Cardiac muscle cell (in vitro differentiated cells and primary cell): ENCODE measurements around the gene SLC6A4. TPM values are rescaled to one million over a fixed set of nuclear protein-coding genes. Genes with fewer than 3 reads are reported as not detected.
"Not testable (repeated sequence)": the region's sequence is repeated elsewhere in the genome, so short reads cannot be mapped to it uniquely, and the experiment has no call there.

Source experiments
- DNase-seq, 2 donors: peaks; one replicate each; pipeline versions ENCODE4 v3.0.0 to v3.0.0-alpha.2; 2010 to 2017; ENCODE audit warnings: low read depth in 1 of 2, low spot score in 1 of 2
- H3K27ac ChIP-seq: fragments of 200-600 bp; sonication (generic); 2 replicates; pipeline ENCODE4 v1.5.1; 2016
- H3K27me3 ChIP-seq: fragments of 200-600 bp; sonication (generic); 2 replicates; pipeline ENCODE4 v1.6.0; 2016; ENCODE audit warnings: control low read depth
- H3K36me3 ChIP-seq: fragments of 200-600 bp; sonication (generic); 2 replicates; pipeline ENCODE4 v1.5.1; 2016; ENCODE audit warnings: control low read depth
- H3K4me1 ChIP-seq: fragments of 200-600 bp; sonication (generic); 2 replicates; pipeline ENCODE4 v1.8.1; 2017; ENCODE audit warnings: low read depth, mild to moderate bottlenecking, mixed run types
- H3K4me3 ChIP-seq: fragments of 200-600 bp; sonication (generic); 2 replicates; pipeline ENCODE4 v1.5.1; 2016; ENCODE audit warnings: mild to moderate bottlenecking
- H3K9me3 ChIP-seq: fragments of 200-600 bp; sonication (generic); 2 replicates; pipeline ENCODE4 v1.5.1; 2017; ENCODE audit warnings: low read depth, mild to moderate bottlenecking, control low read depth
- polyA plus RNA-seq: library from polyadenylated mRNA; unstranded; fragments of >200 nt; fragmentation: Nextera tagmentation; extraction: Ambion mirVana; gene quantifications from 2 replicates; pipeline ENCODE4 v1.2.1, GENCODE V29; 2016
- total RNA-seq: library from RNA; depleted of rRNA; stranded (reverse); fragments of >200 nt; gene quantifications from 2 replicates; pipeline ENCODE4 v1.2.3, GENCODE V29; 2016
- TF ChIP-seq, protein P1 (sequence below): IDR thresholded peaks from 2 replicates; pipeline ENCODE4 v1.5.1; 2012; ENCODE audit warnings: low read depth, mild to moderate bottlenecking, low read length

Gene SLC6A4
- total and polyA plus RNA-seq, 2 experiments from 2014 or later = 0.36 TPM; not detected in 1

GRCh38 chr17:30207655-30208054 is 27.8 kb downstream of the SLC6A4 start:
- no peaks in the 10 kb centered on the region for H3K27me3 ChIP-seq
- no peak overlapping the region for H3K27ac ChIP-seq
- no peaks in the 10 kb centered on the region for H3K36me3 ChIP-seq
- H3K4me1 ChIP-seq = no peaks in the 10 kb centered on the region
- H3K4me3 ChIP-seq = no peak overlapping the region
- DNase-seq = no peak
- TF ChIP-seq, protein P1, sequence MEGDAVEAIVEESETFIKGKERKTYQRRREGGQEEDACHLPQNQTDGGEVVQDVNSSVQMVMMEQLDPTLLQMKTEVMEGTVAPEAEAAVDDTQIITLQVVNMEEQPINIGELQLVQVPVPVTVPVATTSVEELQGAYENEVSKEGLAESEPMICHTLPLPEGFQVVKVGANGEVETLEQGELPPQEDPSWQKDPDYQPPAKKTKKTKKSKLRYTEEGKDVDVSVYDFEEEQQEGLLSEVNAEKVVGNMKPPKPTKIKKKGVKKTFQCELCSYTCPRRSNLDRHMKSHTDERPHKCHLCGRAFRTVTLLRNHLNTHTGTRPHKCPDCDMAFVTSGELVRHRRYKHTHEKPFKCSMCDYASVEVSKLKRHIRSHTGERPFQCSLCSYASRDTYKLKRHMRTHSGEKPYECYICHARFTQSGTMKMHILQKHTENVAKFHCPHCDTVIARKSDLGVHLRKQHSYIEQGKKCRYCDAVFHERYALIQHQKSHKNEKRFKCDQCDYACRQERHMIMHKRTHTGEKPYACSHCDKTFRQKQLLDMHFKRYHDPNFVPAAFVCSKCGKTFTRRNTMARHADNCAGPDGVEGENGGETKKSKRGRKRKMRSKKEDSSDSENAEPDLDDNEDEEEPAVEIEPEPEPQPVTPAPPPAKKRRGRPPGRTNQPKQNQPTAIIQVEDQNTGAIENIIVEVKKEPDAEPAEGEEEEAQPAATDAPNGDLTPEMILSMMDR = no peak
- H3K9me3 ChIP-seq = no peaks in the 10 kb centered on the region

DNA sequence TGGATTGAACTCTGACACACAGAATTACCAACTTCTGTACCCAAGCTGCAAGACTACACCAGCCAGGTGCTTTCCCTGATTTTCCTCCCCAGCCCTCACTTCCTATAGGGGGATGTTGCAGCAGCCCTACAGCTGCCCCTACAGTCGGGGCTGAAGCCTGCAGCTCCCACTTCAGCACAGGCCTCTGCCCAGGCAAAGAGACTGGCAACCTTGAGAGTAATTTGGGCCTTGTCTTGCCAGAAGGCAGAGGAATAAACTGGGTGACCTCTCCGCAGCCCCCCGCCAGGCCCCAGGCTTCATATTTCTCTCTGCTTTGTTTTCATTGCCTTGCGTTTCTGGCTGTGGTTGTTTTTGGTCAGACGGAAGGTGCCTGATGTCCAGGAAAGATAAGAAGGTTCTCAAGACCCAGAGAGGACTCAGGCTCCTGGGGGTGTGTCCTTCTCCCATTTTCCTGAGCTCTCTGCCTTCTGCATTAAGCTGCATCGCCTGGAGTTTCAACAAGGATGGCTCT is 32.0 kb downstream of the SLC6A4 start:
- Histone ChIP-seq H3K27ac (no peak overlapping the region), H3K4me3 (no peak overlapping the region), H3K9me3 (no peaks in the 10 kb centered on the region), H3K4me1 (no peaks in the 10 kb centered on the region), H3K27me3 (no peaks in the 10 kb centered on the region), H3K36me3 (no peaks in the 10 kb centered on the region)
- DNase-seq = no peak
- TF ChIP-seq, protein P1 = no peak

- H3K27me3 ChIP-seq, DNase-seq, H3K9me3 ChIP-seq, H3K4me3 ChIP-seq, H3K27ac ChIP-seq, H3K4me1 ChIP-seq, H3K36me3 ChIP-seq: not testable (repeated sequence)
These were observed 34.8 kb downstream of the SLC6A4 start for GRCh38 chr17:30200656-30201055.

- H3K4me3 ChIP-seq = no peak overlapping the region
- H3K27me3 ChIP-seq = no peaks in the 10 kb centered on the region
- no peaks in the 10 kb centered on the region for H3K4me1 ChIP-seq
- H3K36me3 ChIP-seq = no peaks in the 10 kb centered on the region
- DNase-seq = no peak
- H3K27ac ChIP-seq = no peak overlapping the region
- TF ChIP-seq, protein P1 = no peak
- H3K9me3 ChIP-seq = no peaks in the 10 kb centered on the region
These were observed 35.4 kb downstream of the SLC6A4 start for GRCh38 chr17:30200106-30200505.

- Histone ChIP-seq H3K4me3 (no peak overlapping the region), H3K4me1 (no peaks in the 10 kb centered on the region), H3K27ac (no peak overlapping the region), H3K27me3 (no peaks in the 10 kb centered on the region), H3K9me3 (no peaks in the 10 kb centered on the region), H3K36me3 (no peaks in the 10 kb centered on the region)
- DNase-seq = no peak
- TF ChIP-seq, protein P1 = no peak
These were observed 35.9 kb downstream of the SLC6A4 start for GRCh38 chr17:30199600-30199999.

DNA sequence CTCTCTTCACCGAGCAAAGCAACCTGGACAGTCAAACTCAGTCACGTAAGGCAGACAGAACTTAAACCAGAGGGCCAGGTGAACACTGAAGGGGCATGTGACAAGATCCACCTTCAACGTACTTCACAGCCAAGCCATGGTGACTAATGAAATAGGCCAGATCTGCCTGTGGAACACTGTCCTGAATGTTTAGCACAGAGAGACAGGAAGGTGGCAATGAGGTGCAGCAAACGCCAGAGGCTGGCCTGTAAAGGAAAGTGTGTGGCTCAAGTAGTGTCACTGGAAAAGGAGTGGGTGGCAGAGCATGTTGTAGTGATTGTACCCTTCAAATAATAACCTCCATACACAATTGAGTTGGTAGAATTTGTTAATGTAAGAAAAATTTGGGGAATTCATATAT is 38.1 kb downstream of the SLC6A4 start:
- TF ChIP-seq, protein P1 = no peak
- Histone ChIP-seq H3K9me3 (no peaks in the 10 kb centered on the region), H3K4me1 (no peaks in the 10 kb centered on the region), H3K27ac (no peak overlapping the region), H3K27me3 (no peaks in the 10 kb centered on the region), H3K4me3 (no peak overlapping the region), H3K36me3 (no peaks in the 10 kb centered on the region)
- DNase-seq = peak in 1 of 2 donors; percentile 13
